Stimulated activated CD4-positive, alpha-beta T cell treated with anti-CD3 and anti-CD28 coated beads, Interleukin-12 subunit alpha, Interleukin-12 subunit beta, amount 100 ng/mL, for 48 hours (primary cell): ENCODE data around the gene ENDOD1.

Experiments
- DNase-seq, 3 donors: peaks; one replicate each; pipeline ENCODE4 v3.0.0-alpha.2; 2020; ENCODE audit warnings: low read depth in 2 of 3, low spot score in 1 of 3

Gene ENDOD1

DNA sequence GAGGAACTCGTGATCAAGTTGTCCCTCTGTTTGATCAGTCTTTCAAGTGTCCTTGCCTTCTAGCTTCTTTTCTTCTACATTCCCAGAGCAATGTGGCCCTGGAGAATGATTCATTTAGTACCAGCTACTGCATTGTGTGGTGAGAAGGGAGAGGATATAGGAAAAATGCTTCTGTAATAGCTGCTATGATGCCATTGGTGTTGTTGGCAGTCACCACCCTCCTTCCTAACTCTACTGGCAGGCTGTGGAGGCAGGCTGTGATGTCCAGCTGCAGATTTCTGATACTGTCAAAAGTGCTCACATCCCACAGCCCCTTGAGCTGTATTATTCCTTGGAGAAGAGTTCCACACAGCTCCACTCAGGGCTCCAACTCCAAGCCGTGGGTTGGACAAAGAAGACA is 52.8 kb downstream of the ENDOD1 start:
- DNase-seq, result no peak

DNA sequence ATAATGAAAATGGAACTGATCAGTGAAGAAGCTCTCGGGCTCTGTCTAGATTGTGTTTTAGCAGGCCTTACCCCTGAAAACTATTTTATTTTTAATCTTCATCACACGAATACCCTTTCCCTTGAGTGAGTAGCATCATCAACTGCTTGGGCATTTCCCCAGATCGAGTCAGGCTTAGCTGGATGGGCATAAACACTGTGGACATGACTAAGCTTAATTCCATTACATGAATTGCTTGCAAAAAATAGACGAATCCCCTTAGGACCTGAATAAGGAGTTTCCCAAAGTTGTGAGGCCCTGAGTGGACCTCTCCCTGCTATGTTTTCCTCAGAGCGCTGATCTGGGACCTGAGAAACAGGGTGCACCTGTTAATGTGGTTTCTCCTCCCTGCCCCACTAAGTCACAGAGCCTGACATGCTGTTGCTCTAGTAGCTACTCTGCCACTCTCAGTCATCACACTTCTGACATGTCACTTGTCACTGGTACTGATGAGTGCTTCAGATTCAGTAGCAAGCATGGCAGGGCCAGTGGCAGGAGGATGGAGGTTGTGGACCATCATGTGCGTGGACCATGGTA is 53.5 kb downstream of the ENDOD1 start:
- no peak for DNase-seq

DNA sequence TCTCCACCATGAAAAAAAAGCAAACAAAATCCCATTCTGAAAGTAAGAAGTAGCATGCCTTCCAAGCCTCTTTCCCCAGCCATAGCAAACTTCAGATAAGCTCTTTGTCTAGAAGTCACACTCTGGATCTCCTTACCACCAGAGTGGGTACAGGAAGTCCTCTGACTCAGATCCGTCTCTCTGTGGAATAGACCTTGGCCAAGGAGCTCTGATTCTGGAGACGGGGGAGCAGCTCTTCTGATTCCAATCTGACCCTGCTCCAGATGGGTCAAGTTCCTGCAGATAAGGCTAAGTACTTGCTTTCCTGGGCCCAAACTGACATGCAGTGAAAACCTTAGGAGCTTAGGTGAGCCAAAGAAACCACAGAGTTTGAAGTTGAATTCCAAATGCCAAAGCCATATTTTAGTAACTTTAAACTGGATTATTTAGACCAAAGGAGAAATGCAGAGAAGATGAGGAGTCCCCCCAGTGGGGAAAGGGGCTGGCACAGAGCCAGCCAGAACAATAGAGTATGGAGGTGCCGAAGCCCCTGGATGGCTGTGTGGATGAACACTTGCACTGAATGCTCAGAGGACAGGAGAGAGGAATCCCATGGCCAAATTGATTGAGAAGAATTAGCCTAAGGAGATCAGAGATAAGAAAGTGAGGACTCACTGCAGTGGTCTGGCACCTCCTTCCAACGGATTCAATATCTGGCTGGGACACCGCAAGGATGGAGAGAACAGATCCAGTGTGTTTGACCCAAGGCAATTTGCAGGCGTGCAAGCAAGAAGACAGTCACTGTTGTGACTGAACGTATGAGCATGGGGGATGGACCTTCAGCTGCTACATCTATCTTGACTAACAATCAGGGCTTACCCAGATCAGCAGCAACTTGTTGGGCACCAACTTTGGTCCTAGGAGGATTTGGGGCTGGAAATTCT is 54.9 kb downstream of the ENDOD1 start:
- no peak for DNase-seq

DNA sequence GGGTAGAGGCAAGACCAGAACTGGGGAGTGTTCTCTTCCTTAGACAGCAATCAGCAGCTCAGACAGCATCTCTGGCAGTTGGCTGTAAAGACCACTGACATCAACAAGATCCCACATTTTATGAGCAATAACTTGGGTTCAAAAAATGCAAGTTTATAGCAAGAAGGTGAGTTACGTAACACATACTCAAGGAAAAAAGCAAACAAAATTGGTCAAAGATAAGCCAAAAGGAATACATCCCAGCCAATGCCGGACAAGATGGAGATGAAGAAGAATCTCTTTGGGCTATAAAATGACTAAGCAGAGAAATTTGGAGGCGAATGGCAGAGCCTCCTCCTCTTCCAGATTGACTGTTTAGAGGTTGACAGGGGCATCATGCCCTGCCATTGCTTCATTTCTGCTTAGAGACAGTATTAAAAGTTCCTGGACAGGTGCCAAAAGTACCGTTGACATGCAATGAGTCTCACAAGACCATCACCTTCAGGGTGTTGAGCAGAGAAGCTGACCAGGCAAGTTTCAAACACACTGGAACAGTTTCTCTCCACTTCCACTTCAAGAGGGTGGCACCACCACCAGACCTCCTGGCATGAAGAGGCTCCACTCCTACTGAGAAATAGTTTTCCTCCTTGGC is 55.9 kb downstream of the ENDOD1 start:
- DNase-seq, result no peak

DNA sequence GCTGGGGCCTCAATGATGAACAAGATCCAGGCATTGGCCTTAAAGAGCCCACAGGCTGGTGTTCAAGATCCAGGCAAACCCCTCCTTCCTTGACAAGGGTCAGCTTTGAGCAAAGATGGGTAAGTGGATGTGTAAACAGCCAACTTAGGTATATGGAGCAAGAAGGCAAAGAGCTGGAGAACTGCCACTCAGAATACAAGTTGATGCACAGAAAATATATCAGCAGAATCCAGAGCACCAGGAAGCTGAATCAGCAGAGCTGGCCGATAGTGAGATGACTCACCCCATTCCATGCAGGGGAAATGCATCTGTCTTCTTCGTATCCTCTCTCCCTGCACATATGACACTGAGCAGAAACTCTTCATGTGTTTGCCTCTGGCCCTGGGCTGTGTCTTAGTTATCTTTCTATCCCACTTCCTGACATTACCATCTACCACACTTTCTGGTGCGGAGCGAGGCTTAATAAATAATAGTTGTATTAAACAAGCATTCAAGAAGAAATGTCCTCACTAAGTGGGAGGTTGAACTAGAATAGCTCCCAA is 57.8 kb downstream of the ENDOD1 start:
- DNase-seq, result no peak

DNA sequence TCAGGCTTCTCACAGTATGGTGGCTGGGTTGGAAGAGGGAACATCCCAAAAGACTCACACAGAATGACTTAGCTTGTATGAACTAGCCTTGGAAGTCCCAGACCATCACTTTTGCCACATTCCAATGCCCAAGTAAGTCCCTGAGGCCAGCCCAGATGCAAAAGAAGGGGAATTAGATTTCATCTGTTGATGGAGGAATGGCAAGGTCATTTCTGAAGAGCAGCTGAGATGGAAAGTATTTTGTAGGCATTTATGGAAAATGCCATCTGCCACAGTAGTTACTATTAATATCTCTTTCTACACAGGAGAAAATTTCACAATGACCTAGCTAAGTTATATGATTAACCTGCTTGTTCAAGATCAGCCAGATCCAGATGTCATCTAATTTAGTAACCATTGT is 58.8 kb downstream of the ENDOD1 start:
- no peak for DNase-seq

DNA sequence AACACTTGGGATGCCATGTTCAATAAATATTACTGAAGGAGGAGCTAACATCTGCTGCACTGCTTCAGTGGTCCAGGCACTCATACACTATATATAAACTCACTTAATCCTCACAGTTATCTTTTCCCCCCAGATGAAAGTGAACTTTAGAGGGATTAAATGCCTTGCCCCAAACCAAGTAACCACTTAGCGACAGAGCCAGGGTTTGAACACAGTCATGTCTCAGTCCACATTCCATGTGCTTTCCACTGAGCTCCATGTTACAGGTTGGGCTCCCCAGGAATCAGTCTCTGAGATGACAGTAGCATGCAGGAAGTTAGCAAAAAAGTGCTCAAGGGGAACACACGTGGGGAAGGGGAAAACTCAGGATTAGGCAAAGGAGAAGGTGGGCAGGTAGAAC is 59.3 kb downstream of the ENDOD1 start:
- DNase-seq, result no peak

DNA sequence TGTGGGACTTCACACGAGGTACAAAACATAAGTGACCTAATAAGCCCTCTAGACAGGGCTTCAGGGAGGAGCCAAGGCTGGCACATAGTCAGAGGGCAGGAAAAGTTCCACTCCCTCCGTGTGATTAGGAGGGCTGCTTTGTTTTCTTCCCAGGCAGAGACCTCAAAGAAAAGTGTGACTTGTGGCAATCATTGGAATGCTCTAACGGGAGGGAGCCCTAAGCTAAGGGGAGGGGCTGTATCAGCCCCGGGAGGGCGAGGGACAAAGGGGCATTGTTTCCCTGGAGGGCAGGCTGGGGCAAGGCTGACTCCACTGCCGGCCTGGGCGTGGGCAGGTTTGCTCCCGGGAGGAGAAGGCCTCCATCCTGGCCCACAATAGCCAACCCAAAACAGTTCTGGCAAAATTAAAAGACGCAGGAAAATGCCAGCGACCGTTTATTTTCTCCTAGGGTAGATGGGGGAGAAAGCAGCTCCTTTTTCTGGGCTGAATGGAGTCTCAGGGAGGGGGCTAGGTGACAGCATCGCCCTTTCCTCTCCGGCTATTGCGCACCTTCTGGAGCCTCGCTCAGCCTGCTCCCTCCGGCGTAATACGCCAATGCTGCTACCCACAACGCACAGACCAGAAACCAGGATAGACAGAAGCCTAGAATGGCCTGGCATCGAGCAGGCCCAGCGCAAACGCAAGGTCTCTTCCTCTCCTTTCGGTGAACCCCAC is 60.2 kb downstream of the ENDOD1 start:
- no peak for DNase-seq

DNA sequence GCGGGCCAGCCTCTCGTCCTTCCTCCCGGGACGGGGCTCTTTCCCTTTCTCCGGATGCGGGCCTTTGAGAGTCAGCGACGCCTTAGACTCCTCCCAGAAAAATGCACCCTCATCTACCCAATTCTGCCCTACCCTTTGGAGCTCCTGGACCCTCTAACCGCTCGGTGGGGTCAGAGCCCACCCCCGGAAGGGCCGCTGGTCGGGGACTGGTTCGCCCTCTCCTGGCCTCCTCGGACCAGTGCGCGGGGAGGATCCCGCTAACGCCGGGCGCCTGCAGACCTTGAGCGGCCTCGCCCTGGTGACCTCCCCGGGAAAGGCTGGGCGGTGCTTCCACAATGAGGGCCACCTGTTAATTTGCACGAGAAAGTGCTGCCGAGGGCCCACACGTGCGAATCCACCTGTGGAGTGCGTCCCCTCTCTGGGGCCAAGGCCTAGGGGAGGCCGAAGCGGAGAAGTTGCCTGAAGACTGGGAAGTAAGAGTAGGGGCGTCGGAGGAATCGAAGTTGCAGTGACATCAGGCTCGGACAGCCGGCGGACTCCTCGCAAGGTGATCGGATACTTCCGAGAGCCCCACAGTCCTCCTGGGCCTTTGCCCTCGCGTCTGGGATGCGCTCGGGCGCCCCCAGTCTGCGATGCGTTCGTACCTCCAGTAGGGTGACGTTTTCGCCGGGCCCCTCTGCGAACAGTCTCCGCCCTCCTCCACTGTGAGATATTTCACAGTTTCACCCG is 61.5 kb downstream of the ENDOD1 start:
- DNase-seq, result peak; percentile 84 to 88 (median 86)

DNA sequence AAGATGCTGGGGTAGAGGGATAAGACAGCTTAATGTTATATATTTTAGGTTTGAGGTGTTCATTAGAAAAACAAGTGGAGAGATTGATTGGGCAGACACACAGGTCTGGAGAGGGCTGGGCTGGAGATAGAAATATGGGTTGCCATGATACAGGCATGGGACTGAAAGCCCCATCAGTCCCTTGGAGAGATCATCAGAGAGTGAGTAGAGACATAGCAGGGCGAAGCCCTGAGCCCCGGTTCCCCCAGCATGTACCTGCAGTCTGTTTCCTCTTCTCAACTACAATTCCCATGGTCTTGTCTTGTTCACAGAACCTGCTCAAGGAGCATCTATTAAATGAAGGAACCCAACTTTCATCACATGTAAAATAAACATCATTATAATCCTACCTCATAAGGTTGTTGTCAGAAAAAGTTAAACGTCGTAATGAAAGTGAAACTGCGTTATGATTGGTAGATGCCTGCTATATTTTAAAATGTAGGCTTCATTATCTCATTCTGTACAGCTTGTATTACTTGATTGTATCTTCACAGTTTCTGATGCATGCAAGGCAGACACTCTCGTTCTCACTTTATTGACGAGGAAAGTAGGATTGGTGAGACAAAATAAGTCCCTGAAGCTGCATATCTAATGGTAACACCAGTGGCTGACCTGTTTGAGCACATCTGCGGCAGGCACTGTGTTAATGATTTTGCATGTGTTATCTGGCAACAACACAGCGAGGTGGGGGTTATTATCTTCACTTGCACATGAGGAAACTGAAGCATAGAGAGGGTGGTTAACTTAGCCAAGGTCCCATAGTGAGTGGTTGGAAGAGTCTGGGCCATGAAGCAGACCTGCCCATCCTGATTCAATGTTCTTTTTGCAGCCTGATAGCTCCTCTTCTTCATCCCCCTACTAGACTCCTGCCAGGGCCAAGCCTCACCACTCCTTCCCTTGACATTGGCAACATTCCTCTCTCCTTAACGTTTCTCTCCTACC is 63.5 kb downstream of the ENDOD1 start:
- no peak for DNase-seq

DNA sequence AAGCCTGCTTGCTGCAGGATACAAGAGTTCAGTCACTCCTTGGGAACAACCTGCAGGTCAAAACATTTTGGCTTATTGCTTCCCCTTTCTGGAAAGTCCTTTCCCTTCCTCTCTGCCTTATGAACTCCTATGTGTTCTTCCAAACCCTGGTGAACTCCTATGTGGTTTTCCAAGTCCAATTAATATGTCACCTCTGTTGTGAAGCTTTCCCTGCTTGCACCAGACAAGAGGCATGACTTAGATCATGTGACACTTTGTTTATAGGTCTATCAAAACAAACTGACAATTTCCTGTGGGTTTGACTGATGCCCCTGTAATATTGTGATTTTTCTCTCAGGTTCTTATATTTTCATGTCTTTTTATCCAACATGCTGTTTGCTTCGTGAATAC is 64.2 kb downstream of the ENDOD1 start:
- no peak for DNase-seq

DNA sequence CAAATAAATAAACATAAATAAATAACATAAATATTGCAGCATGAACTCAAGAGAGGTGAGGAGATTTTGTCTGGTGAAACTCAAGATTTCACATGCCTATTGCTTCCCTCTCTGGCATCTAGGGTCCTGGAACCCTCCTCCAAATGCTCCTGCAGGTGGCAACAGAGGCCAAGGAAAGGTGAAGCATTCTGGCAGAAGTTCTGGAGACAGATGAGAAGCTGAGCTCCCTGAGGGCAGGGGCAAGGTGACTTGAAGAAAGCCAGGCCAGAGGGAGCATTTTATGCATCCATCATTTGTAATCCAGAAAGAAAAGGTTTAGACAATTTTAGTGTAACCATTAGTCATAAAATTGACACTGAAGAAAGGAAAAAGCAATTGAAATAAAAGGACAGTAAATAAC is 64.9 kb downstream of the ENDOD1 start:
- peak; percentile 38 to 58 (median 55) for DNase-seq

DNA sequence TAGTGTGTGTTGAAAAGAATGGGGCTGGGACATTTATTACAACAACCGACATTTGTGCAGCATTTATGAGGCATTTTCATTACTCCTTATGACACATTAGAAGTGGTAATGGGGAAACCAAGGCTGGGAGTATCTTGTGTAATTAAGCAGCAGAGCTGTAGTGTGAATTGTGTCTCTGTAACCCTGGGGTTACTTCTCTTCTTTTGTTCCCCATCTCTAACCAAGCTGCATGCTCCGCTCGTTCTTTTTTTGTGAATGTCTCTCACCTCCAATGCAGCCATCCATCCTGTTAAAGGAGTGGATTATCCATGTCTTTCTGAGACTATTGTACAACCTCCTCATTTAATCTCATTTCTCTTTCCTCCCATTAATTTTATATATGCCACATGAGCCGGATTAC is 65.7 kb downstream of the ENDOD1 start:
- DNase-seq, result no peak

DNA sequence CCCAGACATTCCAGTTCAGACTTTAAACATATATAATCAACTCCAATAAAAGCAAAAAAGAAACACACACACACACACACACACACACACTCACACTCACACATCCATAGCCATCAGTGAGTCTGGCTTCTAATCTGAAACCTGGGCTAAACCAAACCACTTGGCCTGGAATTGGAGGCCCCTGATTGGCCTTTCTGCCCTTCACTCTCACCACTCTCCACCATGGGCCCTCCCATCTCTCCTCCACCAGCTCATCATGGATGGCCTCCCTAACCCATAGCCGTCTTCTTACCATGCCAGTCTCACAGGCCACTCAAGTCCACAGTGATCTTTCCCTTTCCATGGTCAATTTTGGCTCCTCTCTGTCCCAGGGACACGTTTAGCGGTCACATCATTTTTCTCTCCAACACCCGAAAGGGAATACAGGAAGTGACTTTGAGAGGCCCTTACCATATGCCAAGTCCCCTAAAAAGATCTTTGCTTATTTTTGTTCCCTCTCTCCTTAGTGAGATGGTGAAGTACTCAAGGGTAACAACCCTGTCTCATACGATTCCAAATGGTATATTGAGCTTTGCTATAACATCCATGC is 66.6 kb downstream of the ENDOD1 start:
- no peak for DNase-seq

DNA sequence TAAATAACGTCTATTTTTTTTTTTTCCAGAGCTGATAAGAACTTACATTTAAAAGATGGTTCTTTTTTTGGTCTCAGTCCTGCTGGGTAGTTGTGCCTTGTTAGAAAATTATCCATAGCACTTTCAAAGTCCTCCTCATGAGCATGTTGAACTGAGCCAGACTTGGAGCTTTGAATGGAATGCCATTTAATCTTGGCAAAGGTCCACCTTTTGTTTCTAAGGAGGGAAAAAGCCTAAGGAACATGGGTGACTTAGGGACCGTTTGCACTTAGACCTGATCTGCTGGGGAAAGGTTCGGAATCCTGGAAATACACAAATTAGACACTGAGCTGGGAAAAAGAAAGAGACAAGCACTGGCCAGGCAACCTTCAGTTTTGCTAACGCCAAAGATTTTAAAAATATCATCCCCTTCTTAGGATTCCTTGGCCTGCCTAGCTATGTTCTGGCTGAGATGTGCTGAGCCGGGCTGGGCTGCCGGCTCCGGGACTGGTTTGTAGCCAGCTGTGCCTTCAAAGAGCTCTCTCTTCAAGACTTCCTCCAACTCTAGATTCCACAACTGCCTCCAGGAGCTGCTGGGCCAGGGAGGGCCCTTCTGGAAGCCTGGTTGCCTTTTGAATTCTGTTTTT is 67.4 kb downstream of the ENDOD1 start:
- DNase-seq, result no peak

DNA sequence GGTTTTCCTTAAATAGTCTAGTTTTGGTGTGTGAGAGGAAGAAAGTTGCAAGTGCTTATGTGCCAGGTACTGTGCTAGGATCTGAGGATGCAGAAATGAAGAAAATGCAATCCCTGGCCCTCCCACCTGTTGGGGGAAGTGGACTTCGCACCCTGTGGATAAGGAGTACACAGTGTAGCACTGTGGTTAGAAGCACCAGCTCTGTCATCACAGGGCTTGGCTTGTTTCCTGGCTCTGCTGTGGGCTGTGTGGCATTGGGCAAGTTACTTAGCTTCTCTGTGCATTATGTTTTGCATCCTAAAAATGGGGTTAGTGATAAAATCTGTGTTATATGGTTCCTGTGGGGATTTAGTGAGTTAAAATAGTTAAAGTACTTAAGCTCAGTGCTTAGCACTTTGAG is 68.2 kb downstream of the ENDOD1 start:
- no peak for DNase-seq

DNA sequence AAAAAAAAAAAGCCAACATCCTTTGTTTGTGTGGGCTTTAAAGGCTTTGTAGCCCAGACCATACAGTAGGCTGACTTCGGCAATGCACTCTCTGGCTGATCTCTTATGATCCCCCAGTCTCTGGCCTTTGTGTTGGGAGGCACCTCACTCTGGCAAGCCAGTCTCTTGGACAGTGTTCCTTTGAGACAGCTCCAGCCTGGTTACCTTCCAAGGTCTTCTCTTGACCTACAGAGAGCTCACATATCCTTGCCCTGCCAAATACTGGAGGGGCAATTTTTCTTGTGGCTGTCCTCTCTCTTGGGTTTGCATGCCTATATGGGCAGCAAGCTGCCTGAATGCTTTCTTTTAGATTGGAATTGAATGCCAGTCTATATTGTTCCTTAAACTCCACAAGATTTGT is 71.6 kb downstream of the ENDOD1 start:
- no peak for DNase-seq

DNA sequence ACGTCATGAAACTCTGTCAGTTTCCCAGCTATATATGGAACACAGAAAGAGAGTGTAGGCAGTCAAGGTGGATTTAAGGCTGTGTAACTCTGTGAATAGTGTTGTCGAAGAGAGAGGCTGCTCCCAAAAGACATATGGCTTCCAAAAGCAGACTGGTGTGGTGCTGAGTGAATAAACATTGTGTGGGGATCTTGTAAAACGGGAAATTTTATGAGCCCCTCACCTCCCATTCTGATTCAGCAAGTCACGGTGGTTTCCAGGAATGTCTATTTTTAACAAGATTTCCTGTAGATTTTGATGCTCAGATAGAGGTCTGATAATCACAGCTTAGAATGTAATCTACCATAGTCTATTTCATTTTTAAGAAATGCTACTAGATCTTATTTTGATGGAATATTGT is 73.5 kb downstream of the ENDOD1 start:
- no peak for DNase-seq

DNA sequence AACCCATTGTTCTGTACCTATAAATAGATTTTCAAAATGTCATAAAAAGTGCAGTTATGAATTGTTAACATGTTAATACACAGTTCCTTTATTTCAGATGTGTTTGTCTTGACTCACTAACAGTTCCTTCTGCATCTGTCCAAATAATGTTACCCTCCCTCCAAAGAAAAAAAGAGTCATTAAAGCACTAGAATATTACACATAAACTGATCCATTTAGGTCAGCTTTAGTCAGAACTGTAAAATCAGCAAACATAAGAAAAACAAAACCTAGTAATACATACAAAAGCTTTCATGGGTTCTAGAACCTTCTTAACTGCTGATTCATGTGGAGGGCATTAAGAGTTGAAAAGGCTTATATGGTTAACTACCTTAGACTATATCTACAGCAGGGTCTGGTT is 76.0 kb downstream of the ENDOD1 start:
- DNase-seq, result no peak
